Lower leg skin (tissue), 3 donors: ENCODE data around the gene DNASE1.
"Not testable (repeated sequence)": the region's sequence is repeated elsewhere in the genome, so short reads cannot be mapped to it uniquely, and the experiment has no call there.

Experiments used
- CTCF ChIP-seq, 3 donors: fragments of 450-650 bp; IDR thresholded peaks; one replicate each; pipeline ENCODE4 v1.5.1; 2016; ENCODE audit warnings: antibody characterized with exemption in 3 of 3, mild to moderate bottlenecking in 3 of 3, moderate library complexity in 2 of 3
- POLR2A ChIP-seq, 2 donors: fragments of 450-650 bp; IDR thresholded peaks; one replicate each; pipeline ENCODE4 v1.6.1; 2016 to 2017; ENCODE audit warnings: antibody characterized with exemption in 2 of 2, mild to moderate bottlenecking in 1 of 2, moderate library complexity in 1 of 2

- not testable (repeated sequence) for TF ChIP-seq CTCF, POLR2A (IDR thresholded peaks at IDR 0.05)
Measured at GRCh38 chr16:3656160-3656490, 1.6 kb downstream of the DNASE1 start.
